Measurements from ENCODE around the gene GPR180. TPM values are rescaled to one million over a fixed set of nuclear protein-coding genes. Genes with fewer than 3 reads are reported as not detected.
"Not testable (repeated sequence)": the region's sequence is repeated elsewhere in the genome, so short reads cannot be mapped to it uniquely, and the experiment has no call there.

Gene GPR180
- total RNA-seq, 1 donor from 2014 or later, result 11.7 TPM

DNA sequence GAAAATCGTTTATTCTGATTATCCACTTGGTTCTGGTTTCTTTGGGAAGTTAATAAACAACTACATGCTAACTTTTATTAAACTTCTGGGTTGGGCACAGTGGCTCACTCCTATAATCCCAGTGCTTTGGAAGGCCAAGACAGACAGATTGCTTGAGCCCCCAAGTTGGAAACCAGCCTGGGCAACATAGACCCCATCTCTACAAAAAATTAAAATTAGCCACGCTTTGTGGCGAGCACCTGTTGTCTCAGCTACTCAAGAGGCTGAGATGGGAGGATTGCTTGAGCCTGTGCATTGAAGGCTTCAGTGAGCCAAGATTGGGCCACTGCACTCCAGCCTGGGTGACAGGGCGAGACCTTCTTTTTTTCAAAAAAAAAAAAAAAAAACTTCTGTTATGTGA is 21.7 kb downstream of the GPR180 start:
- H3K9me3 Mint-ChIP-seq (ENCODE audit: low read depth), result no peaks in the 10 kb centered on the region
- DNase-seq (ENCODE audit: low spot score), result no peak
- H3K27ac Mint-ChIP-seq (ENCODE audit: unreplicated experiment), result no peak overlapping the region
- peaks cover 28% of the 10 kb centered on the region for H3K36me3 Mint-ChIP-seq (ENCODE audit: low read depth)
- no peak overlapping the region for H3K4me3 Mint-ChIP-seq (ENCODE audit: unreplicated experiment)
- H3K27me3 Mint-ChIP-seq (ENCODE audit: low read depth), result no peaks in the 10 kb centered on the region
- TF ChIP-seq, protein P1, sequence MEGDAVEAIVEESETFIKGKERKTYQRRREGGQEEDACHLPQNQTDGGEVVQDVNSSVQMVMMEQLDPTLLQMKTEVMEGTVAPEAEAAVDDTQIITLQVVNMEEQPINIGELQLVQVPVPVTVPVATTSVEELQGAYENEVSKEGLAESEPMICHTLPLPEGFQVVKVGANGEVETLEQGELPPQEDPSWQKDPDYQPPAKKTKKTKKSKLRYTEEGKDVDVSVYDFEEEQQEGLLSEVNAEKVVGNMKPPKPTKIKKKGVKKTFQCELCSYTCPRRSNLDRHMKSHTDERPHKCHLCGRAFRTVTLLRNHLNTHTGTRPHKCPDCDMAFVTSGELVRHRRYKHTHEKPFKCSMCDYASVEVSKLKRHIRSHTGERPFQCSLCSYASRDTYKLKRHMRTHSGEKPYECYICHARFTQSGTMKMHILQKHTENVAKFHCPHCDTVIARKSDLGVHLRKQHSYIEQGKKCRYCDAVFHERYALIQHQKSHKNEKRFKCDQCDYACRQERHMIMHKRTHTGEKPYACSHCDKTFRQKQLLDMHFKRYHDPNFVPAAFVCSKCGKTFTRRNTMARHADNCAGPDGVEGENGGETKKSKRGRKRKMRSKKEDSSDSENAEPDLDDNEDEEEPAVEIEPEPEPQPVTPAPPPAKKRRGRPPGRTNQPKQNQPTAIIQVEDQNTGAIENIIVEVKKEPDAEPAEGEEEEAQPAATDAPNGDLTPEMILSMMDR (IDR thresholded peaks at IDR 0.05), result no peak
- H3K4me1 Mint-ChIP-seq (ENCODE audit: low read depth), result no peaks in the 10 kb centered on the region

DNA sequence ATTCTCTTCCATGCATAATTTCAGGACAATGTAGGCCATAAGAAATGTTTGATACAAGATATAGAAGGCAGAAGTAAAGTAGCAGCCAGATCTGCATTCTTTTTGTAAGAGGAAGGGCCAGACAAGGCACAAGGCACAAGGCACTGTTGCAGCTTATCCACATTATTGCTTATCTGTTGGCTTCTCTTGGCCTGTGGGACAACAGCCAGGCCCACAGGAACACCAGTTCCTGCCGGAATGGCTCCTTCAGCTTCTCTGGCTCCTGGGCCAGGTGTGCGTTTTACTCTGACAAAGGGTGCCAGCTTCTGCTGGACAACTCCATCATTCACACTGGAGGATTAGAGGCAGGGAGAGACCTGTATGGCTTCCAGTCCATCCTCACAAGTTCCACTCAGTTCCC is 29.2 kb downstream of the GPR180 start:
- peaks cover 24% of the 10 kb centered on the region for H3K36me3 Mint-ChIP-seq (ENCODE audit: low read depth)
- TF ChIP-seq, protein P1 (IDR thresholded peaks at IDR 0.05), result no peak
- H3K4me1 Mint-ChIP-seq (ENCODE audit: low read depth), result no peaks in the 10 kb centered on the region
- H3K27me3 Mint-ChIP-seq (ENCODE audit: low read depth), result no peaks in the 10 kb centered on the region
- H3K27ac Mint-ChIP-seq (ENCODE audit: unreplicated experiment), result no peak overlapping the region
- DNase-seq (ENCODE audit: low spot score), result no peak
- H3K4me3 Mint-ChIP-seq (ENCODE audit: unreplicated experiment), result no peak overlapping the region
- H3K9me3 Mint-ChIP-seq (ENCODE audit: low read depth), result no peaks in the 10 kb centered on the region

DNA sequence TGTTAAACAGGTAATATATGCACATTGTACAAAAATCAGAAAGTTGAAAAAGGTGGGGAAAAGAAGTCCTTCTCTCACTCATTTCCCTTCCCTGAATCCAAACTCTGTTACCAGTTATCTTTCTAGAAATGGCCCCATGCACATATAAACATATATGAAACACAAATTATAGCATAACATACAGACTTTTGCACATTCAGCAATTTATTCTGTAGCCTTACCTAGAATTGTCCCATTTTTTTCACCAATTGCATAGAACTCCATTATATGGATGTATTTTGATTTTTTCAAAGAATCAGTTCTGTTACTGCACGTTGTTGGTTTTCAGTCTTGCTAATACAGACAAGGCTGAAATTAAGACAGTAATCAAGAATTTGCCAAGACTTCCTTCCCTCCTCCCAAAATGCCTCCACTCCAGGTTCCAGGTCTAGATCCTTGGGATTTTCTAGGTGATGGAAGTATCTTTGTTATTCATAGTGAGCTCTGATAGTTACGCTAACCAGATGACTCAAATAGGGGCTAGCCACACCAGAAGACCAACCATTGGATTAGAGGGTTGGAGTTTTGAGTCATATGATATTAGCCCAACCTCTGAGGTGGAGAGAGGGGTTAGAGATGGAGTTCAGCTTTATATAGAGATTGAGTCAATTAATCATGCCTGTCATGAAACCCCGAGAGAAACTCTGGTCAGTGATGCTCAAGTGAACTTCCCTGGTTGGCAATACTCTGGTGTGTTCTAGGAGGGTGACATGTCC is 30.7 kb downstream of the GPR180 start:
- DNase-seq (ENCODE audit: low spot score), result no peak
- Mint-ChIP-seq H3K4me3 (ENCODE audit: unreplicated experiment) (no peak overlapping the region), H3K27me3 (ENCODE audit: low read depth) (no peaks in the 10 kb centered on the region), H3K36me3 (ENCODE audit: low read depth) (peaks cover 23% of the 10 kb centered on the region), H3K9me3 (ENCODE audit: low read depth) (peaks cover 3% of the 10 kb centered on the region), H3K27ac (ENCODE audit: unreplicated experiment) (no peak overlapping the region), H3K4me1 (ENCODE audit: low read depth) (no peaks in the 10 kb centered on the region)
- TF ChIP-seq, protein P1 (IDR thresholded peaks at IDR 0.05), result no peak

DNA sequence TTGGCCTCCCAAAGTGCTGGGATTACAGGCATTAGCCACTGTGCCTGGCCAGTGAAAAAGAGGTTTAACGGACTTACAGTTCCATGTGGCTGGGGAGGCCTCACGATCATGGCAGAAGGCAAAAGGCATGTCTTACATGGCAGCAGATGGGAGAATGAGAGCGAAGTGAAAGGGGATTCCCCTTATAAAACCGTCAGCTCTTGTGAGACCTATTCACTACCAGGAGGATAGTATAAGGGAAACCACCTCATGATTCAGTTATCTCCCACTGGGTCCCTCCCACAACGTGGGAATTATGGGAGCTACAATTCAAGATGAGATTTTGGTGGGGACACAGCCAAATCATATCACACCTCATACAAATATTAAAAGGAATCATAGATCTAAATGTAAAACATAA is 34.4 kb downstream of the GPR180 start:
- DNase-seq (ENCODE audit: low spot score); H3K4me1 Mint-ChIP-seq (ENCODE audit: low read depth); H3K27me3 Mint-ChIP-seq (ENCODE audit: low read depth); H3K9me3 Mint-ChIP-seq (ENCODE audit: low read depth); H3K27ac Mint-ChIP-seq (ENCODE audit: unreplicated experiment); H3K4me3 Mint-ChIP-seq (ENCODE audit: unreplicated experiment): not testable (repeated sequence)
- H3K36me3 Mint-ChIP-seq (ENCODE audit: low read depth), result peaks cover 10% of the 10 kb centered on the region

DNA sequence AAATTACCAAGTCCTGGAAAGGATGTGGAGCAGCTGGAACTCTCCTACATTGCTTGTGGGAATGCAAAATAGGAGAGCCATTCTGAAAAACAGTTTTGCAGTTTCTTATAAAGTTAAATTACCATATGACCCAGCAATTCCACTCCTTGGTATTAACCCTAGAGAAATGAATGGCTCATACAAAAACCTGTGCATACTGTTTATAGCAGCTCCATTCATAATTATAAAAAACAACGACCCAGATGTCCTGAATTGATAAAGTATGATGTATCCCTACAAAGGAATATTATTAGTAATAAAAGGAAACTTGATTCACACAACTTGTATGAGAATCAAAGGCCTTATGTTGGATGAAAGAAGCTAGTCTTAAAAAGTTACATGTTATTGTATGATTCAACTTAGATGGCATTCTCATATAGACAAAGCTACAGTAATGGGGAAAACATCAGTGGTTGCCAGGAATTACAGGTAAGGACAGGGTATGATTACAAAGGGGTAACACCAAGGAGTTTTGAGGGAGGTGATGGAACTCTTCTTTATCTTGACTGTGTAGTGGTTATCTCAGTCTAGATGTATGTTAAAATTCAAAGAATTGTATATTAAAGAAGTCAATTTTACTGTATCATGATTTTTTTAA is 35.4 kb downstream of the GPR180 start:
- TF ChIP-seq, protein P1 (IDR thresholded peaks at IDR 0.05), result no peak
- peaks cover 7% of the 10 kb centered on the region for H3K36me3 Mint-ChIP-seq (ENCODE audit: low read depth)

DNA sequence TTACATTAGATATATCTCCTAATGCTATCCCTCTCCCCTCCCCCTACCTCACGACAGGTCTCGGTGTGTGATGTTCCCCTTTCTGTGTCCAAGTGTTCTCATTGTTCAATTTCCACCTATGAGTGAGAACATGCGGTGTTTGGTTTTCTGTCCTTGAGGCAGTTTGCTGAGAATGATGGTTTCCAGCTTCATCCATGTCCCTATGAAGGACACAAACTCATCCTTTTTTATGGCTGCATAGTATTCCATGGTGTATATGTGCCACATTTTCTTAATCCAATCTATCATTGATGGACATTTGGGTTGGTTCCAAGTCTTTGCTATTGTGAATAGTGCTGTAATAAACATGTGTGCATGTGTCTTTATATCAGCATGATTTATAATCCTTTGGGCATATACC is 36.0 kb downstream of the GPR180 start:
- H3K27me3 Mint-ChIP-seq (ENCODE audit: low read depth); H3K9me3 Mint-ChIP-seq (ENCODE audit: low read depth); H3K27ac Mint-ChIP-seq (ENCODE audit: unreplicated experiment); H3K4me3 Mint-ChIP-seq (ENCODE audit: unreplicated experiment); DNase-seq (ENCODE audit: low spot score); H3K36me3 Mint-ChIP-seq (ENCODE audit: low read depth): not testable (repeated sequence)
- peaks cover 24% of the 10 kb centered on the region for H3K4me1 Mint-ChIP-seq (ENCODE audit: low read depth)

More for the DNA sequence above, 35.4 kb downstream of the GPR180 start:
- peaks cover 19% of the 10 kb centered on the region for H3K4me1 Mint-ChIP-seq (ENCODE audit: low read depth)
- H3K9me3 Mint-ChIP-seq (ENCODE audit: low read depth), result peaks cover 5% of the 10 kb centered on the region
- H3K4me3 Mint-ChIP-seq (ENCODE audit: unreplicated experiment), result no peak overlapping the region
- no peak for DNase-seq (ENCODE audit: low spot score)
- no peaks in the 10 kb centered on the region for H3K27me3 Mint-ChIP-seq (ENCODE audit: low read depth)
- no peak overlapping the region for H3K27ac Mint-ChIP-seq (ENCODE audit: unreplicated experiment)

Data from chondrocyte (in vitro differentiated cells).